Activated CD4-positive, CD25-positive, alpha-beta regulatory T cell treated with anti-CD3 and anti-CD28 coated beads, Interleukin-2, amount 50 U/mL, for 16 hours (primary cell): ENCODE results near the gene ASCC1.

Experiments
- DNase-seq: peaks from one replicate; pipeline ENCODE4 v3.0.0-alpha.2; 2020; ENCODE audit warnings: low read depth, low spot score

Gene ASCC1

DNA sequence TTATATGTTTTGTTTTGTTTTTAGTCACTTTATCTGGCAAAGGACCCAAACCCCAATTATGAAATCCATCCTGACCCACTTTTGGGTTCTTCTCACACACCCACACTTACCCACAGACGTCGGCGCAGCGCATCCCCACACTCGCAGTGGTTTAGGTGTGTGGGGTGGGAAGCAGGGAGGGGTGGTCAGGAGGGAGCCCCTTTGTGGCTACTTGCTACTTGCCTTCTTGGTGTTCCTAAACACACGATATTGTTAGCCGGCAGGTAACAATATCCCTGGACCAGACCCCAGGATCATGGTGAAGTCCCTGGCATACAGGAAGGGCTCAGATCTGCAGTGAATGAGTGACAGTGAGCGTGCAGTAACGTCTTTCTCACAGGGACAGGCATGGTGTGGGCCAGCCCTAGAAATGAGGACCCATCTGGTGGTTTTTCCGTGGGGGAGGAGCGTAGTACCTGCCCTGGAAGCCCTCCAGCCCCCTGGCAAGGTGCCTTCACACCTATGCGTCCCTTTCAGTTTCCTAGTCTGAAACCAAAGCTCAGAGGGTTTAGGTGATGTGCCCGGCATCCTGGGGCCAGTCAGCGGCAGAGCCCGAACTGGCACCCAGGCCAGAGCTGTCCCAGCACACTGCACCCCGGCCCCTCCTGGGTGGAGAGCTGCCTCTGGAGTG, 132.2 kb downstream of the ASCC1 start:
- no peak for DNase-seq

DNA sequence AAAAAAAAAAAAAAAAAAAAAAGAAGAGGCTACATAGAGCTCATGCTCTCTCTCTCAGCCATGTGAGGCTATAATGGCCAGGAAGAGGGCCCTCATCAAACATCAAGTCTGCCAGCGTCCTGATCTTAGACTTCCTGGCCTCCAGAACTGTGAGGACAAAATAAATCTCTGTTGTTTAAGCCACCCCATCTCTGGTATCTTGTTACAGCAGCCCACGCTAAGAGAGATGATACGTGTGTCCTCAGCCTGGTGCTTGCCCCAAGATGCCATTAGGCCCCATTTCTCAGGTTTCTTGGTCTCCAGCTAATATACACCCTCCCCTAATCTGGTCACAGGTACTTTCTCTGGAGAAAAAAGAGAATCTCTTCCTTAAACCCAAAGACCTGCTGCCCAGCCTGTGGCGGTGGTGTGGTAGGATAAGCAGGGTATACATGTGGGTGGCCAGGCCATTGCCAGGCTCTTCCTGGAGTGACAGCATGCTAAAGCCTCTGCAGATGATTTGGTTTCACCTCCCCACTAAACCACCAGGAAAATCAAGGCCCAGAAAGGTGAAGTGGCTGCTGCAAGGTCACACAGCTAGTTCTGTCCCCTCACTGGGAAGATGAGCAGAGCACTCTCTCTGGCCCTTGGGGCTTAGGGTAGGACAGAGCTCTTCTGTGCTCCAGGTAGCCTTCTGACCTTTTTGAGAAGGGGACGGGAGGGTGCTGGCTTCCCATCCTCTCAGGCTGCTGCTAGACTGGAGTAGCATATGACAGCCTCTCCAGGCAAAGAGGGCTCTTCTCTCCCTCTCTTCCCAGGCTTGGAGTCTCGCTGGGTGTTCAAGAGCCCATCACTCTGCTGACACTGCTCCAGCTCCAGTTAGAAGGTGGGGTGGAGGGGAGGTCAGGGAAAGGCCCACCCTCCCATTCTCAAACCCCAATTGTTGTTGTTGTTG, 133.0 kb downstream of the ASCC1 start:
- DNase-seq, result no peak

DNA sequence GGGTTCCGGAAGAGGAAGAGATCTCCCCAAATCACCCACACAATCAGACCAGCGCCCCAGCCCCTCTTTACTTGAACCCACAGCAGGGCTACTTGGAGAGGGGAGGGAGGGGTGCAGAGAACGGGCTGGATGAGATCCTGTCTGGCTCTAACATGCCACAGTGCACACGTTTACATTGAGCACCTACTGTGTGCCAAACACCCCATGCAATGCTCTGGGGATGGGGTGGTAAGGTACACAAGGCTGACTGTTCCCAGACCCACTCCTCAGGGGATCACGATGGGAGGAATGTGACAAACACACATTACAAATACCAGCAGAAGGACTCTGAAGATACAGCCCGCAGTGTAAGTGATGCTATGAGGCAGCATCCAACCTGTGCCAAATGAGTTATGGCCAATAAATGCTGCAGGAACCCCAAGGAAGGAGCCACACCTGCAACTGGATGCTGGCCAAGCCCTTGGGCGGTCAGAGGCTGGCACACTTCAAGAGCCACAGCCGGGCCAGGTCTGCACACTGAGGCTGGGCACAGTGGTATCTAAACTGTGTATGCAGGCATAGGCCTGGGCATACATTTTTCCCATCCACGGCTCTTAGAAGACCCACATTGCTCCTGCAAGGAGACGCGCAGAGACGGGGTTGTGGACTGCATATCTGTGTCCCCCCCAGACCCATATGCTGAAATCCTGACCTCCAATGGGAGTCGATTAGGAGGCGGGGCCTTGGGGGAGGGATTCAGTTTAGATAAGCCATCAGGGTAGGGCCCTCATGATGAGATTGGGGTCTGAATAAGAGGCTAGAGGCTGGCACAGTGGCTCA, 134.1 kb downstream of the ASCC1 start:
- DNase-seq, result no peak

GRCh38 chr10:72081210-72081609, 134.9 kb downstream of the ASCC1 start:
- no peak for DNase-seq

DNA sequence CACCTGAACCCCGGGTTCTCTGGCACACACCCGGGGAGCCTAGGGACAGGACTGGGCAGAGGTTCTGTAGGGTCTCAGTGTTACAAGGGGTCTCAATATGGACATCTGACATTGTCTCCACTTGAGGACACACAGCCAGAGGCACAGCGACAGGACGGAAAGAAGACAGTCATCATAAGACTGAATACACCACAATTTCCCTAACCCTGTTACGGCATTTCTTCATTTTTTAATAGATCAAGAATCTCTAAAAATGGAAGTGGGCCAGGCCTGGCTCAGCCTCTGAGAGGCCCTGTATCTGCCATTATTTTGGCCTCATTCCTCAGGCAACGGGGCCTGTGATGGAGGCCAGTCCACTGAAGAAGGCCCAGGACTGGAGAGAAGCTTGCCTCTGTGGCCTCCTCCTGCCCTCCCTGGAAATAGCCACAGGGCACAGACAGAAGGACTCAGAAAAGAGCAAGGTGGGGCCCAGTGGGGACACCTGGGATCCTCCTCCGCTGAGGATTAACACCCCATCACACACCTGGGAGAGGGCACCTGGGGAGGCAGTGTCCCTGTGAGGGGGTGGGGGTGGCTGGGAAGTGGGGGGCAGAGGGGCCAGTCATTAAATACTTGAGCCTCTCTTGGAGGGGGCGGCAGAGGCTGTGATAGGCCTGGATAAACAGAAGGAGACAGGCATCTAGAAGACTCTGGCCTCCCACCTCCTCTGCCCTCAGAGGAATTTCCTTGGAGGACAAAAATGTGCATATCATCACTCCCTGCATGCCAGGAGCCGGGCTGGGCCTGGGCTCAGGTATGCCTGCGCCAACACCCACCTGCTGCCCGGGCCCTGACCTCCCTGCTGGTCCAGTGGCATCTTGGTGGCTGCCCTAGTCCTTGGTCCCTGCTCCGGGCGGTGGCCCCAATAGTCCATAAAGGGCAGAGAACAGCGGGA, 135.8 kb downstream of the ASCC1 start:
- no peak for DNase-seq

- peak; percentile 25 for DNase-seq
Observed at GRCh38 chr10:72079356-72079755, 136.7 kb downstream of the ASCC1 start.

DNA sequence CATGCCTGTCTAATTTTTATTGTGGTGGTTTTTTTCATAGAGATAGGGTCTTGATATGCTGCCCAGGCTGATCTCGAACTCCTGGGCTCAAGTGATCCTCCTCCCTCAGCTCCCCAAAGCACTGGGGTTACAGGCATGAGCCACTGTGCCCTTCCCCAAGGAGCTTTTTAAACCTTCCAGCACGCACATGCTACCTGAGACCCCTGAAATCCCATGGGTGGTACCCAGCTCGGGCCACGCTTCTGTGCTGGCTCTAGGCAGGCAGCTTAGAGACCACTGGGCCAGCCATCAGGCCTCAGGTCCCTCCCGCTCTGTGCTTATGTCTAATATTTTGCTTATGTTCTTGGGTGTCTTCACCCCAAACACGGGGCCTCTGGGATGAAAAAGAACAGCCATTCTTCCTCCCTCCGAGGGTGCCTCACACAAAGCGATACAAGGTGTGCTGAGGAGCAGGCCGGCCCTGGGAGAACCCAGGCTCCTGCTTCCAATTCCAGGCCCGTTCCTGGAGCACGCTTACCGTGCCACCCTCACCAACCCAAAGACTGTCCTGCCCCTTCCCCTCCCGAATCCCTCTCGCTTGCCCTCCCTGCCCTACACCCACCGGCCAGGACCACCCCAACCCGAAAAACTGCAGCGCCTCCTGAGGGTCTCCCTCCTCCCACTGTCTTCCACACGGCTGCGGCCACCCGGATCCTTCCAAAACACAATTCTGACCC, 138.6 kb downstream of the ASCC1 start:
- DNase-seq, result no peak

DNA sequence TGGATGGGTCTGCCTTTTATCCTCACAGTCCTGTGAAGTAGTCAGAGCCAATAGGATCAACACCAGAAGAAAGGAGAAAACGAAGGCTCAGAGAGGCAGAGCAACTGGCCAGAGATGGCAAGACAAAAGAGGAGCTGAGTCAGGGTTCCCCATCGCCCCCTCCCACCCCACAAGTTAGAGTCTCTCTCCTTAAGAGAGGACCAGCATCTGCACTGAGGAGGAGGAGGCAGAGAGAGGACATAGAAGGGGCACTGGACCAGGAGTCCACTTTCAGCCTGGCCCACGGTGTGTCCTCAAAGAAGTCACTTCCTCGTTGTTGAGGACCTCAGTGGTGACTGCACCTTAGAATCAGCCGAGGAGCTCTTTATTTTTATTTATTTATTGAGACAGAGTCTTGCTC, 139.3 kb downstream of the ASCC1 start:
- DNase-seq, result no peak

- DNase-seq, result no peak
Observed at GRCh38 chr10:72075376-72076115, 140.5 kb downstream of the ASCC1 start.

GRCh38 chr10:72074574-72075375, 141.3 kb downstream of the ASCC1 start:
- DNase-seq, result no peak

DNA sequence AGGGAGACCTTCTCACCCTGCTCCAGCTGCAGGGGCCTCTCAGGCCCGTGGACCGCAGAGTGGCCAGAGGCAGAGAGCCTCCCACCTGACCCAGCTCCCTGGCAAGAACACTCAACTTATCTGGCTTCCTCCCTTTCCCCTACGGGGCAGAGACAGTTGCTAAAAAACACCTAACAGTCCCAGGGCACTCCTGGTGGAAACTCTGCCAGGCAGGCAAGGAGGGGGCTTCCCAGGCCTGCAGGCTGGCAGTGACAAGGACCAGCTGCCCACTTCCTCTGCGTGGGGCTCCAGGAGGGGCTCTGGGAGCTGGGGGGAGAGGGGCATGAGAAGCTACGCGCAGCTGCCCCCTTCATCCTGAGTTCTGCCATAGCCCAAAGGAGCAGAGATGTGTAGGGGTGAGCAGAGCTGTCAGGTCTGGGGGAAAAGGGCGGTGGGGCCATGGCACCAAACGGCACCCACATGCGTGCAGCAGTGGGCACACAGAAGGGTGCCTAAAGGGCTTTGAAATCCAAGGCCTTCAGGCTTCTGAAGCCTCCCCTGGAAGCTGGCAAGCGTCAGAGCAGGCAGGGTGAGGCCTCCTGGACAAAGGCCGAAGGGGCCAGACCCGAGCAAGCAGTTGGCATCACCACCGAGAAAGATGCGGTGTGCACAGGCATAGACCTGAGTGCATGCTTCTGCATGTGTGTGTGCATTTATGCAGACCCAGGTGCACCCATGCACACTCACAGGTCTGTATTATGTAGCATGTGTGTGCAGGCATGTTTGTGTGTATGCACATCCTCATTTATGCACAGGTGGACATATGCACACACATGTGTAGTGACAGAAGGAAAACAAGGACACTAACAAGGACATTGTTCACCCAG, 142.1 kb downstream of the ASCC1 start:
- DNase-seq, result no peak

- no peak for DNase-seq
Observed at GRCh38 chr10:72072639-72073038, 143.4 kb downstream of the ASCC1 start.

DNA sequence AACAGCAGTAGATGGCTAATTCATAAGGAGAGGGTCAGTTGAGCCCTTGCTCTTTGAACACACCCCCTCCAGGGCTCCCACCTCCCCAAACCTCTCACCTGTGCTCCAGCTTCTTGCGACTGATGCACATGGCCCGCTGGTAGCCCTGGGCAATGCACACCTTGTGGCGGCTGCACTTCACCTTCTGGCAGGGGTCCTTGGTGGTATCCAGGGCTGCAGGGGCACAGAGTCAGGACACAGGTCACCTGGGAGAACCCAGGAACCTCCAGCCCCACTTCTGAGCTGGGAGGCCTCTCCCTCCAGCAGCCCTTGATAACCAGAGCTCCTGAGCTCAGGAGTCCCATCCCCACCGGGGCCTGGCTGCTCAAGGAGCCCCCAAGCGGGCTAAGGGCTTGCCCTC, 144.0 kb downstream of the ASCC1 start:
- DNase-seq, result no peak

- DNase-seq, result no peak
Observed at GRCh38 chr10:72069751-72070526, 146.1 kb downstream of the ASCC1 start.

DNA sequence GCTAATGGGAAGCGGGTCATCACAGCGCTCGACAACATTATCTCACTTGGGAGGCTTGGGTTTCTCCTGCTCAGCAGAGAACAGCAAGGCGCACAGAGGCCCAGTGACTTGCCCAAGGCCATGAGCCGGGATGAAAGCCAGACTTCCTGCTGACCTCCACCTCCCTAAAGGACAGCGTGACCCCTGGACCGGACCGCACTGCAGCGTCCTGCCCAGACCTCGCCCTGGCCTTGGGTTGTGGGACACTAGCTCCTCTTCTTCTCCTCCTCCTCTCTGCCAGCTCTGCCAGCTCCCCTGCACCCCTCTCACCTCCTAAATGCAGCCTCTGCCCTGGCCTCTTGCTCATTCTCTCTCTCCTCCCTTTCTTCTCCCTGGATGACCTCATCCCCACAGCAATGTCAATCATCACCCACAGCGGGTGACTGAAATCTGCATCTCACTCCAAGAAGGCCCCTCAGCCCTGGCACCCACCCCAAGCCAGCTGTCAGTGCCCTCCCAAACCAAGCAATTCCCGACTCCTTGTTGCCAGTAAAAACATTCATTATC, 147.1 kb downstream of the ASCC1 start:
- DNase-seq, result no peak

DNA sequence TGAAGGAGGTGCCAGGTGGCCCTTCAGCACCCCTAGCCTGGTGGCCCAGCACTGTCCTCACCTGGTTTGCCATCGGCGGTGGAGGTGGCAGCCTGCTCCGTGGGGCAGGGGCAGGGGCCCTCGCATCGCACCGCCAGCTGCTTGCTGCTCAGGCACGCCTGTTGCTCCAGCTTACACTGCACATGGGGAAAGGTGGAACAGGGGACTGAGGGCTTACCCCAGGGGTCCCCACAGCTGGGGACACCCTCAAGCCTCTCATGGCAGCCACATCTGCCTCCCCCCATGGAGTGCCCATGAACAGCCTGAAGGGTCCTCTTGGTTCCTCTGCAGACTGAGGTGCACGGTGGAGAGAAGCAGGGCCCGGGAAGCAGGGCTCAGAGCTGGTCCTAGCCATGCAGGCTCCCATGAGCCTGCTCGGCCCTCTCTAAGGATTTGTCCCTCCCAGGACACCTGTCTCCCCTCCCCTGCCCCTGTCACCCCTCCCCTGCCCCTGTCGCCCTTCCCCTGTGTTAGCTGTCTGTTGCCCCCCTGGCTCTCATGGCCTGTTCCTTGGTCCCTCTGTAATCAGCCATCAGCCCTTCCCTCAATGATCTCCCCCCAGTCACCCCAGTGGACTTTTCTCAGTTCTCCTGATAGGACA, 147.8 kb downstream of the ASCC1 start:
- no peak for DNase-seq
